Spleen (tissue), 11 donors: Measurements from ENCODE around the gene GRIA1. TPM values are rescaled to one million over a fixed set of nuclear protein-coding genes. Genes with fewer than 3 reads are reported as not detected.

Source experiments
- DNase-seq: peaks from one replicate; pipeline ENCODE4 v3.0.0-alpha.2; 2020
- H3K27ac ChIP-seq, 8 donors: fragments of 200-600 bp; sonication (generic) in 7 of 8; 1 replicate in 4 of 8; 2 replicates in 4 of 8; pipeline versions ENCODE4 v1.5.0 to v1.8.0; 2016 to 2021; ENCODE audit warnings: inconsistent platforms in 4 of 8, mild to moderate bottlenecking in 4 of 8, moderate library complexity in 1 of 8
- H3K27me3 ChIP-seq, 7 donors: fragments of 200-600 bp; sonication (generic) in 6 of 7; replicated peaks in 1 of 7; 1 replicate in 4 of 7; 2 replicates in 3 of 7; pipeline versions ENCODE4 v1.5.0 to v1.8.0; 2016 to 2021; ENCODE audit warnings: inconsistent platforms in 3 of 7, mild to moderate bottlenecking in 1 of 7
- H3K36me3 ChIP-seq, 6 donors: fragments of 200-600 bp; sonication (generic) in 5 of 6; 1 replicate in 4 of 6; 2 replicates in 2 of 6; pipeline versions ENCODE4 v1.5.0 to v1.8.0; 2016 to 2021; ENCODE audit warnings: inconsistent platforms in 2 of 6
- H3K4me1 ChIP-seq, 6 donors: fragments of 200-600 bp; sonication (generic) in 5 of 6; 1 replicate in 3 of 6; 2 replicates in 3 of 6; pipeline versions ENCODE4 v1.5.0 to v1.8.0; 2016 to 2021; ENCODE audit warnings: inconsistent platforms in 3 of 6
- H3K4me3 ChIP-seq, 8 donors: fragments of 200-600 bp; sonication (generic) in 7 of 8; 1 replicate in 4 of 8; 2 replicates in 4 of 8; pipeline versions ENCODE4 v1.5.0 to v1.8.0; 2016 to 2021; ENCODE audit warnings: inconsistent platforms in 4 of 8, mild to moderate bottlenecking in 4 of 8, moderate library complexity in 2 of 8
- H3K9me3 ChIP-seq, 8 donors: fragments of 200-600 bp; sonication (generic) in 7 of 8; 1 replicate in 4 of 8; 2 replicates in 4 of 8; pipeline versions ENCODE4 v1.5.0 to v1.8.0; 2016 to 2021; ENCODE audit warnings: inconsistent platforms in 4 of 8
- POLR2A ChIP-seq, 3 donors: fragments of 450-650 bp; IDR thresholded peaks; one replicate each; pipeline ENCODE4 v1.5.1; 2017; ENCODE audit warnings: antibody characterized with exemption in 3 of 3, mild to moderate bottlenecking in 1 of 3
- POLR2AphosphoS5 ChIP-seq, 3 donors: sonication (generic); formaldehyde crosslinking; IDR thresholded peaks; one replicate each; pipeline ENCODE4 v1.5.1; 2017; ENCODE audit warnings: antibody characterized with exemption in 3 of 3
- WGBS, 5 donors: extraction: QIAGEN DNeasy Blood & Tissue Kit in 3 of 5; methylation state at CpG; one replicate each; pipeline versions ENCODE4 v1.1.5 to v1.1.7; 2013 to 2018; 5-methylcytosine and 5-hydroxymethylcytosine counted together
- intact Hi-C: fragments of 100-400 bp; cut with DNase I; formaldehyde crosslinking; loops from one replicate; pipeline ENCODE4 v1.15.0; 2023; ENCODE audit warnings: low total_unique reads
- polyA plus RNA-seq, 3 donors: library from polyadenylated mRNA; stranded (reverse); fragments of 200-250 nt; gene quantifications; one replicate each; pipeline ENCODE4 v1.2.1, GENCODE V29; 2013
- total RNA-seq, 7 donors: library from RNA; depleted of rRNA in 3 of 7; stranded (reverse); fragments of >200 nt in 3 of 7; fragmentation: NEBNext Ultra II Directional in 4 of 7; extraction: Animal tissue kit (Norgen Biotek cat#: 25700) in 4 of 7; gene quantifications; one replicate each; pipeline versions ENCODE4 v1.1.0 to v1.2.1, GENCODE V29; 2016 to 2021
- TF ChIP-seq, protein P1 (sequence below), 11 experiments: fragments of 200-600 bp in 7 of 11; fragments of 450-650 bp in 4 of 11; sonication (generic) in 4 of 11; IDR thresholded peaks in 8 of 11; conservative IDR thresholded peaks in 3 of 11; 1 replicate in 7 of 11; 2 replicates in 4 of 11; pipeline versions ENCODE4 v1.4.0 to v1.8.0; 2016 to 2021; ENCODE audit warnings: antibody characterized with exemption in 11 of 11, inconsistent platforms in 4 of 11, mild to moderate bottlenecking in 1 of 11
- donor health status: healthy with polysubstance abuse.
- donor health status: DM: no; HTN: no; CAD: no; lungs with moderate emphysema.
- donor health status: DM: no; HTN: no; CAD: no.
- donor health status: Bipolar disorder and iron deficiency.
- donor health status: healthy.
- donor health status: DM: no; HTN: no; CAD: no.
- donor health status: DM: yes; HTN: yes; CAD: no.

Gene GRIA1
- total and polyA plus RNA-seq, 10 donors, result 0.02 to 0.19 (median 0.09) TPM; not detected in 6

DNA sequence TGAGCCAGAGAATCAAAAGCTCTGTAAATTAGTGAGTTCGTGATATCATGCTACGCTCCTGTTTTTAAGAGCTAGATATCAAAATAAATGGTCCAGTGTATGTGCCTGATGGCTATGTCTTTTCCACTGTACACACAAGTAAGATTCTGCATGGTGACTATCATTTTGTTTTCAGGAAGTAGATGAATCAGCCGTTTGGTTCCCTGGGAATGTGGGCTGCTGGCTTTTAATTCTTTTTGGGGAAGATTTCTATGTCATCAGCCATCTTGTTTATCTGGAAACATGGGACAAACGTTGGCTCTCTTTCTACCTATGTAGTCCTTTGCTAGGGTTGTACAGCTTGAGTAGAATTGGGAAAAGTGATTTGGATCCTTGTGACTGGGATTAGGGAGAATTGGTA lies 126.7 kb downstream of the GRIA1 start:
- Histone ChIP-seq H3K27ac (no peak overlapping the region), H3K27me3 (no peaks in the 10 kb centered on the region), H3K36me3 (no peaks in the 10 kb centered on the region), H3K9me3 (no peaks in the 10 kb centered on the region), H3K4me1 (peaks cover 0 to 22% (median 4%) of the 10 kb centered on the region in 6 donors), H3K4me3 (no peak overlapping the region)
- intact Hi-C loops, result no loop called here
- TF ChIP-seq POLR2A (IDR thresholded peaks at IDR 0.05), result no peak
- no peak for TF ChIP-seq POLR2AphosphoS5 (IDR thresholded peaks at IDR 0.05)
- TF ChIP-seq, protein P1, sequence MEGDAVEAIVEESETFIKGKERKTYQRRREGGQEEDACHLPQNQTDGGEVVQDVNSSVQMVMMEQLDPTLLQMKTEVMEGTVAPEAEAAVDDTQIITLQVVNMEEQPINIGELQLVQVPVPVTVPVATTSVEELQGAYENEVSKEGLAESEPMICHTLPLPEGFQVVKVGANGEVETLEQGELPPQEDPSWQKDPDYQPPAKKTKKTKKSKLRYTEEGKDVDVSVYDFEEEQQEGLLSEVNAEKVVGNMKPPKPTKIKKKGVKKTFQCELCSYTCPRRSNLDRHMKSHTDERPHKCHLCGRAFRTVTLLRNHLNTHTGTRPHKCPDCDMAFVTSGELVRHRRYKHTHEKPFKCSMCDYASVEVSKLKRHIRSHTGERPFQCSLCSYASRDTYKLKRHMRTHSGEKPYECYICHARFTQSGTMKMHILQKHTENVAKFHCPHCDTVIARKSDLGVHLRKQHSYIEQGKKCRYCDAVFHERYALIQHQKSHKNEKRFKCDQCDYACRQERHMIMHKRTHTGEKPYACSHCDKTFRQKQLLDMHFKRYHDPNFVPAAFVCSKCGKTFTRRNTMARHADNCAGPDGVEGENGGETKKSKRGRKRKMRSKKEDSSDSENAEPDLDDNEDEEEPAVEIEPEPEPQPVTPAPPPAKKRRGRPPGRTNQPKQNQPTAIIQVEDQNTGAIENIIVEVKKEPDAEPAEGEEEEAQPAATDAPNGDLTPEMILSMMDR (IDR thresholded peaks at IDR 0.05 in 8 of 11, conservative IDR thresholded peaks at IDR 0.05 in 3 of 11), result no peak
- 39 to 89% (median 85%) methylated on average over 4 of the region's 4 CpGs for WGBS, 5 donors
- no peak for DNase-seq

- TF ChIP-seq POLR2AphosphoS5 (IDR thresholded peaks at IDR 0.05), result no peak
- TF ChIP-seq, protein P1 (IDR thresholded peaks at IDR 0.05 in 8 of 11, conservative IDR thresholded peaks at IDR 0.05 in 3 of 11), result no peak
- TF ChIP-seq POLR2A (IDR thresholded peaks at IDR 0.05), result no peak
- no peak for DNase-seq
- no peaks in the 10 kb centered on the region for H3K36me3 ChIP-seq
- H3K4me3 ChIP-seq, result no peak overlapping the region
- H3K4me1 ChIP-seq, result peaks cover 0 to 22% (median 4%) of the 10 kb centered on the region in 6 donors
- WGBS, 5 donors, result 68 to 93% (median 79%) methylated on average over 2 of the region's 2 CpGs
- intact Hi-C loops, result no loop called here
- H3K27ac ChIP-seq, result no peak overlapping the region
- H3K9me3 ChIP-seq, result no peaks in the 10 kb centered on the region
- no peaks in the 10 kb centered on the region for H3K27me3 ChIP-seq
Measured at GRCh38 chr5:153618307-153618706, 127.8 kb downstream of the GRIA1 start.

DNA sequence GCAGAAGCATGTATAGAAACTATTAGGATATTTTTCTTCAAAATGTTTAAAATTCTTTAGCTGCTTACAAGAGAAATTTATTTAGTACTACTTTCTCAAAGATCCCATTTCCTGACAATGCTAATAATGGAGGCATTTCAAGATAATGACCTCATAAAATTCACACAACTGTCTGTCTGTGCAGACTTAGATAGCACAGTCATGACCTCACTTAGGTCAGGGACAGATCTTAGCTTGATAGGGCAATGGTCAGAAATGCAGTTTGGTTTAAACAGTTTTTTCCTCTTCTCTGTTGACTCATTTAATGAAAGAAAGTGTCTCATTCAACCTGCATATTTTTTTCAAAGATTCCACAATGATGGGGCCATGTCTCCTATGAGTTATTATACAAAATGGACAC lies 128.4 kb downstream of the GRIA1 start:
- intact Hi-C loops, result no loop called here
- DNase-seq, result no peak
- Histone ChIP-seq H3K4me1 (peaks cover 0 to 22% (median 4%) of the 10 kb centered on the region in 6 donors), H3K27ac (no peak overlapping the region), H3K4me3 (no peak overlapping the region), H3K27me3 (no peaks in the 10 kb centered on the region), H3K36me3 (no peaks in the 10 kb centered on the region), H3K9me3 (no peaks in the 10 kb centered on the region)
- TF ChIP-seq POLR2AphosphoS5 (IDR thresholded peaks at IDR 0.05) (no peak), POLR2A (IDR thresholded peaks at IDR 0.05) (no peak)
- TF ChIP-seq, protein P1 (IDR thresholded peaks at IDR 0.05 in 8 of 11, conservative IDR thresholded peaks at IDR 0.05 in 3 of 11), result no peak

DNA sequence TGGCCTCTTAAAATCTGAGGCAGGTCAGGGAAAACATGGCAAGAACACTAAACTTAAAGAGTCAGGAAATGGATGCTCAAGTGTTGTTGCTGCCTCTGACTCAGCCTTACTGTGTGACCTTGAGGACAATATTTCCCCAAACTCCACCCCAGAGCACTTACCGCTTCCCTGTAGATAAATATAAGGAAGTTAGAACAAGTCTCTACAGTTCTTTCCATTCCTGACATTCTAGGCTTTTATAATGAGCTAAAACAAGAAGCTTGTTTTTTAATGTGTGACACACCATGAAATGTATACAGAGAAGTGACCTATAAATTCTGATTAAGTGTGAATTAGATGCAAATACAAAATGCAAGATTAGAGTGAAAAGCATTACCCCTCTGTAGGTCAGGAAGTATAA lies 129.3 kb downstream of the GRIA1 start:
- intact Hi-C loops, result no loop called here
- Histone ChIP-seq H3K4me3 (no peak overlapping the region), H3K27me3 (peaks cover 0 to 8% (median 0%) of the 10 kb centered on the region in 7 donors), H3K36me3 (no peaks in the 10 kb centered on the region), H3K27ac (no peak overlapping the region), H3K9me3 (no peaks in the 10 kb centered on the region), H3K4me1 (peaks cover 0 to 22% (median 4%) of the 10 kb centered on the region in 6 donors)
- no peak for DNase-seq
- 55 to 76% (median 57%) methylated on average over 1 of the region's 1 CpG for WGBS, 5 donors
- TF ChIP-seq POLR2AphosphoS5 (IDR thresholded peaks at IDR 0.05) (no peak), POLR2A (IDR thresholded peaks at IDR 0.05) (no peak)
- TF ChIP-seq, protein P1 (IDR thresholded peaks at IDR 0.05 in 8 of 11, conservative IDR thresholded peaks at IDR 0.05 in 3 of 11), result no peak
